Measurements from ENCODE around the gene TWNK. TPM values are rescaled to one million over a fixed set of nuclear protein-coding genes. Genes with fewer than 3 reads are reported as not detected.

Gene TWNK
- total and polyA plus RNA-seq, 2 of the 4 experiments (the other 2 are of a cell fraction): 7.7 to 8.8 TPM

DNA sequence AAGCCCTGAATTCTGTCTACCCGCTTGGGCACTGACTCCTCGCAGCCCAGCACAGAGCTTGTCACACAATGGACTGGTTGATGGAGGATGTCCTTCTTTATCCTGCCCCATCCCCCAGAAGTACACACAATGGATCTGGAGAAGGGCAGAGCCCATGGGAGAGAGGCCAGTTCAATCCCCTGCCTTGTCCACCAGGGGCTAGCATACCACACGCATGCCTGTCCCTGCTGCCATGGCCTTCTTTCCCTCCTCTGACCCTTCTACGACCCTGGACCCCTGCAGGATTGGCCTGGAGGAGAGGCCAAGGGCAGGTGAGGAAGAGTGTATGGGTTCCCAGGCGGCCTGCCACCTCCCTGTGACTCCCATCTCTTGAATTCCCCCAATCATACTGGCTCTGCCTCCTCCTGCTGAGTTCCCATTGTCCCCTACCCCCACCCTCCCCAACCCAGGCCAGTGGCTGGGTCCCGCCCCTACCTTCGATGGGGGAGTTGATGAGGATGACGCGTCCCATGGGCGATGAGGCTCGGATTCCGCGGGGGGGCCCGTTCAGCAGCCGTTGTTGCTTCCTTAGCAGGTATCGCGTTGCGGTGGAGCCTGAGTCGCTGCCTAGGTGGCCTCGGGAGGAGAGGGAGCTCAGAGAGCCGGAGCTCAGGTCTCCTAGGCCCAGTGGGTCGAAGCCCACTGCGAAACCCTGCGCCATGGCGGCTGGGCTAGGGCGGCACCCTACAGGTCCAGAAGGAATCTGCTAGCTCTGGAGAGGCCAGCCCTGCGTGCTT lies 42.4 kb downstream of the TWNK start:
- no peak overlapping the region for H4K5ac ChIP-seq (ENCODE audit: low read depth, low read length)
- no peak overlapping the region for H3K9ac ChIP-seq (ENCODE audit: low read depth, low read length)
- ChIA-PET CTCF (interaction anchor here (0.6 to 1.2 kb wide), 2 partner anchors 12 to 31 kb away, joined by 3 to 4 read pairs; no protein-coding TSS in a partner anchor), POLR2A (ENCODE audit: unreplicated experiment) (no interaction called here)
- H4K8ac ChIP-seq (ENCODE audit: low read depth in 2 of 2, low read length in 2 of 2): no peak overlapping the region
- in situ Hi-C loops (cut with MboI; ENCODE audit: low sequenced_read_pairs): no loop called here
- no peaks in the 10 kb centered on the region for H3K9me3 ChIP-seq (ENCODE audit: control insufficient read depth, insufficient read depth, low read length)
- H4K20me1 ChIP-seq (ENCODE audit: insufficient read depth, low read length): peaks cover 17% of the 10 kb centered on the region
- H3K4me2 ChIP-seq (ENCODE audit: low read depth, low read length): no peak overlapping the region
- H3K4me1 ChIP-seq (ENCODE audit: control insufficient read depth, insufficient read depth, low read length): peaks cover 2% of the 10 kb centered on the region
- peak overlapping the region; percentile 61 for H2AK9ac ChIP-seq (replicated peaks; ENCODE audit: low read depth, low read length, poor library complexity)
- H2AFZ ChIP-seq (replicated peaks; ENCODE audit: low read length, poor library complexity): peak overlapping the region; percentile 67
- no peak overlapping the region for H3K18ac ChIP-seq (ENCODE audit: low read depth, low read length)
- 0 out of 2 replicates have a peak, but pooled peaks cover 2% of the 10 kb centered on the region for H3K9me1 ChIP-seq (ENCODE audit: insufficient read depth, low read length)
- H3K79me1 ChIP-seq (ENCODE audit: low read depth in 1 of 2, low read length in 2 of 2): peaks cover 2 to 38% of the 10 kb centered on the region in 2 experiments; a peak in 3 of 4 replicates
- DNase-seq (no peak), ATAC-seq (ENCODE audit: low read depth) (no peak)
- H2BK15ac ChIP-seq (ENCODE audit: low read depth, low read length): no peak overlapping the region
- H2BK5ac ChIP-seq (ENCODE audit: low read depth, low read length, poor library complexity, severe bottlenecking): no peak overlapping the region
- H3K36me3 ChIP-seq (ENCODE audit: control insufficient read depth, insufficient read depth, low read length): peaks cover 1% of the 10 kb centered on the region; the same call in 1 of the 2 replicates
- no CpG with 5 or more reads among the region's 27 CpGs for WGBS, 2 experiments (ENCODE audit: extremely low coverage in 2 of 2, insufficient read length in 1 of 2)
- H3K23ac ChIP-seq (ENCODE audit: low read depth, low read length): no peak overlapping the region
- dilution Hi-C loops (cut with HindIII; ENCODE audit: low sequenced_read_pairs, unreplicated experiment): no loop called here
- H4K91ac ChIP-seq (ENCODE audit: insufficient read depth, low read depth, low read length): no peak overlapping the region
- no peak overlapping the region for H3K14ac ChIP-seq (replicated peaks; ENCODE audit: low read depth, low read length)
- H3K56ac ChIP-seq (ENCODE audit: extremely low read depth, insufficient read depth, low read length): no peak overlapping the region
- no peak overlapping the region for H2BK20ac ChIP-seq (ENCODE audit: low read depth, low read length)
- no peak overlapping the region for H3K27ac ChIP-seq (ENCODE audit: insufficient read depth, low read length)
- H3K27me3 ChIP-seq (ENCODE audit: control insufficient read depth, insufficient read depth, low read length): peaks cover 2% of the 10 kb centered on the region; the same call in 1 of the 2 replicates
- intact Hi-C loops (cut with micrococcal nuclease): loop anchor here (5.0 kb wide), 1 partner anchor 38 kb away; no protein-coding TSS in a partner anchor
- H3K4me3 ChIP-seq (ENCODE audit: insufficient read depth, low read depth, low read length): no peak overlapping the region
- no peak overlapping the region for H3K4ac ChIP-seq (ENCODE audit: low read depth, low read length)
- H2AK5ac ChIP-seq (ENCODE audit: low read depth, low read length): no peak overlapping the region
- no peak overlapping the region for H2BK120ac ChIP-seq (ENCODE audit: low read depth, low read length)
- BruUV-seq (replicated peaks): no TSS peak
- TF ChIP-seq CEBPB (IDR thresholded peaks at IDR 0.05; ENCODE audit: low read depth, low read length) (no peak), RCOR1 (IDR thresholded peaks at IDR 0.05; ENCODE audit: insufficient replicate concordance, low read length) (no peak), POLR2A (IDR thresholded peaks at IDR 0.05; ENCODE audit: low read depth, low read length) (no peak), MXI1 (IDR thresholded peaks at IDR 0.05; ENCODE audit: borderline replicate concordance, low read depth, low read length) (no peak), RFX5 (IDR thresholded peaks at IDR 0.05; ENCODE audit: low read depth, low read length) (no peak), RAD21 (IDR thresholded peaks at IDR 0.05; ENCODE audit: low read length) (no peak), MAZ (IDR thresholded peaks at IDR 0.05; ENCODE audit: borderline replicate concordance, low read depth, low read length) (no peak), FOS (IDR thresholded peaks at IDR 0.05; ENCODE audit: low read depth, low read length) (no peak), MAFK (IDR thresholded peaks at IDR 0.05; ENCODE audit: low read depth, low read length) (no peak), CHD1 (IDR thresholded peaks at IDR 0.05; ENCODE audit: low read depth, low read length) (no peak), SMC3 (IDR thresholded peaks at IDR 0.05; ENCODE audit: low read depth, low read length) (no peak), BHLHE40 (IDR thresholded peaks at IDR 0.05; ENCODE audit: low read depth, low read length) (no peak), CTCF (conservative IDR thresholded peaks at IDR 0.05; ENCODE audit: low read depth, low read length) (no peak)
- TF ChIP-seq, protein P1, sequence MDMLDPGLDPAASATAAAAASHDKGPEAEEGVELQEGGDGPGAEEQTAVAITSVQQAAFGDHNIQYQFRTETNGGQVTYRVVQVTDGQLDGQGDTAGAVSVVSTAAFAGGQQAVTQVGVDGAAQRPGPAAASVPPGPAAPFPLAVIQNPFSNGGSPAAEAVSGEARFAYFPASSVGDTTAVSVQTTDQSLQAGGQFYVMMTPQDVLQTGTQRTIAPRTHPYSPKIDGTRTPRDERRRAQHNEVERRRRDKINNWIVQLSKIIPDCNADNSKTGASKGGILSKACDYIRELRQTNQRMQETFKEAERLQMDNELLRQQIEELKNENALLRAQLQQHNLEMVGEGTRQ (IDR thresholded peaks at IDR 0.05; ENCODE audit: low read depth, low read length): no peak
- TF ChIP-seq, protein P2, sequence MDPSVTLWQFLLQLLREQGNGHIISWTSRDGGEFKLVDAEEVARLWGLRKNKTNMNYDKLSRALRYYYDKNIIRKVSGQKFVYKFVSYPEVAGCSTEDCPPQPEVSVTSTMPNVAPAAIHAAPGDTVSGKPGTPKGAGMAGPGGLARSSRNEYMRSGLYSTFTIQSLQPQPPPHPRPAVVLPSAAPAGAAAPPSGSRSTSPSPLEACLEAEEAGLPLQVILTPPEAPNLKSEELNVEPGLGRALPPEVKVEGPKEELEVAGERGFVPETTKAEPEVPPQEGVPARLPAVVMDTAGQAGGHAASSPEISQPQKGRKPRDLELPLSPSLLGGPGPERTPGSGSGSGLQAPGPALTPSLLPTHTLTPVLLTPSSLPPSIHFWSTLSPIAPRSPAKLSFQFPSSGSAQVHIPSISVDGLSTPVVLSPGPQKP (IDR thresholded peaks at IDR 0.05; ENCODE audit: borderline replicate concordance, low read depth, low read length): no peak
